Spinal cord (tissue), 10 donors: ENCODE results near the gene BCKDK. TPM values are rescaled to one million over a fixed set of nuclear protein-coding genes. Genes with fewer than 3 reads are reported as not detected.
A peak's percentile ranks its signal among the peaks of the same experiment; 100 is the strongest.

Experiments
- DNase-seq, 6 donors: peaks; one replicate each; pipeline versions ENCODE4 v3.0.0 to v3.0.0-alpha.2; 2013 to 2015; ENCODE audit warnings: low spot score in 6 of 6, low read depth in 4 of 6
- H3K27ac ChIP-seq: one replicate; pipeline ENCODE4 v1.5.1; 2013; ENCODE audit warnings: low read depth, low read length, control low read depth
- H3K27me3 ChIP-seq: one replicate; pipeline ENCODE4 v1.6.1; 2013; ENCODE audit warnings: low read length; ENCODE audit not compliant: control insufficient read depth, insufficient read depth
- H3K36me3 ChIP-seq: one replicate; pipeline ENCODE4 v1.6.1; 2013; ENCODE audit warnings: low read length; ENCODE audit not compliant: control insufficient read depth, insufficient read depth
- H3K4me1 ChIP-seq: one replicate; pipeline ENCODE4 v1.6.1; 2013; ENCODE audit warnings: low read length; ENCODE audit not compliant: control insufficient read depth, insufficient read depth
- H3K4me3 ChIP-seq: one replicate; pipeline ENCODE4 v1.5.1; 2013; ENCODE audit warnings: low read depth, low read length, control low read depth
- H3K9me3 ChIP-seq: one replicate; pipeline ENCODE4 v1.6.1; 2013; ENCODE audit warnings: low read length; ENCODE audit not compliant: control insufficient read depth, insufficient read depth
- WGBS: methylation state at CpG from one replicate; pipeline ENCODE4 v1.1.5; 2013; ENCODE audit warnings: missing lambda C conversion rate; ENCODE audit not compliant: insufficient coverage; 5-methylcytosine and 5-hydroxymethylcytosine counted together
- polyA plus RNA-seq, 2 donors: library from polyadenylated mRNA; unstranded; fragments of 120-200 nt; gene quantifications; one replicate each; pipeline ENCODE4 v1.2.1, GENCODE V29; 2013; ENCODE audit not compliant: insufficient read length in 2 of 2
- total RNA-seq, 2 donors: library from RNA; depleted of rRNA in 1 of 2; stranded (reverse); fragments of 120-200 nt in 1 of 2; fragments of >200 nt in 1 of 2; gene quantifications; one replicate each; pipeline versions ENCODE4 v1.2.3 to v1.2.4, GENCODE V29; 2013 to 2014
- donor health status: healthy.

BCKDK gene
- total and polyA plus RNA-seq, 4 donors = 13.5 to 49.7 (median 37.3) TPM

GRCh38 chr16:31130899-31131298 is 22.7 kb downstream of the BCKDK start:
- H3K9me3 ChIP-seq = no peaks in the 10 kb centered on the region
- DNase-seq = no peak
- peaks cover 72% of the 10 kb centered on the region for H3K36me3 ChIP-seq
- 90% methylated on average over 3 of the region's 6 CpGs for WGBS
- peaks cover 9% of the 10 kb centered on the region for H3K27me3 ChIP-seq
- H3K27ac ChIP-seq = no peak overlapping the region
- no peak overlapping the region for H3K4me3 ChIP-seq
- peaks cover 52% of the 10 kb centered on the region for H3K4me1 ChIP-seq

GRCh38 chr16:31131416-31131815 is 23.2 kb downstream of the BCKDK start:
- Histone ChIP-seq H3K27me3 (peaks cover 9% of the 10 kb centered on the region), H3K4me1 (peaks cover 52% of the 10 kb centered on the region), H3K4me3 (no peak overlapping the region), H3K9me3 (no peaks in the 10 kb centered on the region), H3K36me3 (peaks cover 67% of the 10 kb centered on the region), H3K27ac (no peak overlapping the region)
- WGBS = 96% methylated on average over 11 of the region's 11 CpGs
- DNase-seq = no peak

GRCh38 chr16:31131841-31132271 is 23.7 kb downstream of the BCKDK start:
- WGBS = 96% methylated on average over 5 of the region's 5 CpGs
- peaks cover 65% of the 10 kb centered on the region for H3K36me3 ChIP-seq

GRCh38 chr16:31132303-31132979 is 24.3 kb downstream of the BCKDK start:
- DNase-seq = no peak
- H3K4me1 ChIP-seq = peaks cover 50% of the 10 kb centered on the region
- peaks cover 9% of the 10 kb centered on the region for H3K27me3 ChIP-seq
- peaks cover 59% of the 10 kb centered on the region for H3K36me3 ChIP-seq
- WGBS = 98% methylated on average over 17 of the region's 20 CpGs
- H3K27ac ChIP-seq = no peak overlapping the region
- H3K4me3 ChIP-seq = no peak overlapping the region
- H3K9me3 ChIP-seq = no peaks in the 10 kb centered on the region

More at GRCh38 chr16:31131841-31132271, 23.7 kb downstream of the BCKDK start:
- no peak for DNase-seq
- Histone ChIP-seq H3K9me3 (no peaks in the 10 kb centered on the region), H3K27me3 (peaks cover 9% of the 10 kb centered on the region), H3K27ac (no peak overlapping the region), H3K4me3 (no peak overlapping the region), H3K4me1 (peaks cover 52% of the 10 kb centered on the region)

GRCh38 chr16:31133046-31133501 is 24.9 kb downstream of the BCKDK start:
- Histone ChIP-seq H3K4me3 (no peak overlapping the region), H3K36me3 (peaks cover 53% of the 10 kb centered on the region), H3K9me3 (no peaks in the 10 kb centered on the region), H3K27me3 (peaks cover 9% of the 10 kb centered on the region), H3K4me1 (peaks cover 44% of the 10 kb centered on the region), H3K27ac (no peak overlapping the region)
- DNase-seq = no peak
- 91% methylated on average over 3 of the region's 6 CpGs for WGBS

- peaks cover 9% of the 10 kb centered on the region for H3K27me3 ChIP-seq
- H3K36me3 ChIP-seq = peaks cover 48% of the 10 kb centered on the region
- peaks cover 34% of the 10 kb centered on the region for H3K4me1 ChIP-seq
- no peaks in the 10 kb centered on the region for H3K9me3 ChIP-seq
- H3K4me3 ChIP-seq = no peak overlapping the region
- peak in 2 of 6 donors; percentile 35 to 40 for DNase-seq
- no peak overlapping the region for H3K27ac ChIP-seq
- 46% methylated on average over 2 of the region's 5 CpGs for WGBS
These were observed 25.9 kb downstream of the BCKDK start for GRCh38 chr16:31134091-31134571.

- WGBS = 11% methylated on average over 9 of the region's 18 CpGs
- Histone ChIP-seq H3K27ac (no peak overlapping the region), H3K4me1 (peaks cover 27% of the 10 kb centered on the region), H3K27me3 (peaks cover 9% of the 10 kb centered on the region), H3K9me3 (no peaks in the 10 kb centered on the region), H3K4me3 (no peak overlapping the region), H3K36me3 (peaks cover 42% of the 10 kb centered on the region)
- peak in 1 of 6 donors; percentile 9 for DNase-seq
These were observed 26.7 kb downstream of the BCKDK start for GRCh38 chr16:31134625-31135534.

GRCh38 chr16:31135535-31136286 is 27.5 kb downstream of the BCKDK start, which contains the start of gene PRSS8:
PRSS8 (minus strand) TSS chr16:31135727; CDS start chr16:31135498, 229 bp downstream.
- no peak within 1 kb of the TSS for H3K4me3 ChIP-seq

GRCh38 chr16:31136287-31136662 is 28.1 kb downstream of the BCKDK start:
- no peaks in the 10 kb centered on the region for H3K9me3 ChIP-seq
- DNase-seq = no peak
- H3K4me3 ChIP-seq = no peak overlapping the region
- peaks cover 28% of the 10 kb centered on the region for H3K36me3 ChIP-seq
- peaks cover 22% of the 10 kb centered on the region for H3K4me1 ChIP-seq
- no peak overlapping the region for H3K27ac ChIP-seq
- 82% methylated on average over 4 of the region's 6 CpGs for WGBS
- peaks cover 9% of the 10 kb centered on the region for H3K27me3 ChIP-seq

More at GRCh38 chr16:31135535-31136286, 27.5 kb downstream of the BCKDK start, which contains the start of gene PRSS8:
- Histone ChIP-seq H3K4me1 (peaks cover 21% of the 10 kb centered on the region), H3K27me3 (peaks cover 9% of the 10 kb centered on the region), H3K27ac (no peak within 1 kb of the TSS), H3K9me3 (no peaks in the 10 kb centered on the region), H3K36me3 (peaks cover 34% of the 10 kb centered on the region)
- no peak for DNase-seq
- 44% methylated on average over 20 of the region's 22 CpGs for WGBS
